ENCODE results near the gene RGS13.

Gene RGS13

GRCh38 chr1:192602757-192603156, 33.2 kb upstream of the RGS13 start:
- in situ Hi-C loops (cut with HindIII; ENCODE audit: low pct_ligation_motif_present, low sequenced_read_pairs): no loop called here
- Histone ChIP-seq H3K27ac (no peak overlapping the region), H3K36me3 (replicated peaks) (no peaks in the 10 kb centered on the region), H3K4me3 (ENCODE audit: low read depth, low read length) (no peak overlapping the region), H3K27me3 (replicated peaks) (no peaks in the 10 kb centered on the region)
- no peak for DNase-seq
- TF ChIP-seq CTCF (IDR thresholded peaks at IDR 0.05; ENCODE audit: low read depth, low read length, missing control alignments): no peak

- Histone ChIP-seq H3K36me3 (replicated peaks) (no peaks in the 10 kb centered on the region), H3K27ac (no peak overlapping the region), H3K27me3 (replicated peaks) (no peaks in the 10 kb centered on the region), H3K4me3 (ENCODE audit: low read depth, low read length) (no peak overlapping the region)
- TF ChIP-seq CTCF (IDR thresholded peaks at IDR 0.05; ENCODE audit: low read depth, low read length, missing control alignments): no peak
- in situ Hi-C loops (cut with HindIII; ENCODE audit: low pct_ligation_motif_present, low sequenced_read_pairs): no loop called here
- DNase-seq: no peak
Observed at GRCh38 chr1:192603218-192603787, 32.6 kb upstream of the RGS13 start.

GRCh38 chr1:192604979-192605620, 30.8 kb upstream of the RGS13 start:
- in situ Hi-C loops (cut with HindIII; ENCODE audit: low pct_ligation_motif_present, low sequenced_read_pairs): no loop called here
- Histone ChIP-seq H3K36me3 (replicated peaks) (no peaks in the 10 kb centered on the region), H3K27ac (no peak overlapping the region), H3K4me3 (ENCODE audit: low read depth, low read length) (no peak overlapping the region), H3K27me3 (replicated peaks) (no peaks in the 10 kb centered on the region)
- TF ChIP-seq CTCF (IDR thresholded peaks at IDR 0.05; ENCODE audit: low read depth, low read length, missing control alignments): no peak
- peak; percentile 38 for DNase-seq

GRCh38 chr1:192608671-192609070, 27.3 kb upstream of the RGS13 start:
- no peak overlapping the region for H3K27ac ChIP-seq

GRCh38 chr1:192609110-192610079, 26.6 kb upstream of the RGS13 start:
- Histone ChIP-seq H3K36me3 (replicated peaks) (no peaks in the 10 kb centered on the region), H3K4me3 (ENCODE audit: low read depth, low read length) (no peak overlapping the region), H3K27ac (no peak overlapping the region), H3K27me3 (replicated peaks) (no peaks in the 10 kb centered on the region)
- DNase-seq: no peak
- no peak for TF ChIP-seq CTCF (IDR thresholded peaks at IDR 0.05; ENCODE audit: low read depth, low read length, missing control alignments)
- in situ Hi-C loops (cut with HindIII; ENCODE audit: low pct_ligation_motif_present, low sequenced_read_pairs): no loop called here

More at GRCh38 chr1:192608671-192609070, 27.3 kb upstream of the RGS13 start:
- H3K36me3 ChIP-seq (replicated peaks): no peaks in the 10 kb centered on the region
- TF ChIP-seq CTCF (IDR thresholded peaks at IDR 0.05; ENCODE audit: low read depth, low read length, missing control alignments): no peak
- H3K4me3 ChIP-seq (ENCODE audit: low read depth, low read length): no peak overlapping the region
- in situ Hi-C loops (cut with HindIII; ENCODE audit: low pct_ligation_motif_present, low sequenced_read_pairs): no loop called here
- no peak for DNase-seq
- no peaks in the 10 kb centered on the region for H3K27me3 ChIP-seq (replicated peaks)
